WTC11 (cell line): ENCODE data around the gene UQCRC2.

Experiments used
- AFF4 ChIP-seq: sonication (generic); formaldehyde crosslinking; IDR thresholded peaks from 2 replicates; pipeline ENCODE4 v1.8.1; 2023; ENCODE audit warnings: mild to moderate bottlenecking, missing genetic modification reagents, borderline replicate concordance
- ATF1 ChIP-seq: sonication (generic); formaldehyde crosslinking; IDR thresholded peaks from 2 replicates; pipeline ENCODE4 v1.8.1; 2023; ENCODE audit warnings: mild to moderate bottlenecking, moderate library complexity, missing genetic modification reagents
- CREB1 ChIP-seq: sonication (generic); formaldehyde crosslinking; IDR thresholded peaks from 2 replicates; pipeline ENCODE4 v1.8.0; 2023; ENCODE audit warnings: mild to moderate bottlenecking, missing genetic modification reagents
- CTCF ChIP-seq: fragments of 200-600 bp; IDR thresholded peaks from 2 replicates; pipeline ENCODE4 v1.8.0; 2022; ENCODE audit warnings: antibody characterized with exemption
- E2F4 ChIP-seq: sonication (generic); formaldehyde crosslinking; IDR thresholded peaks from 2 replicates; pipeline ENCODE4 v1.8.1; 2022; ENCODE audit warnings: low read depth, mild to moderate bottlenecking, moderate library complexity, missing genetic modification reagents, borderline replicate concordance
- ETV6 ChIP-seq: sonication (generic); formaldehyde crosslinking; IDR thresholded peaks from 2 replicates; pipeline ENCODE4 v1.8.1; 2022; ENCODE audit warnings: mild to moderate bottlenecking, missing genetic modification reagents
- FOXJ3 ChIP-seq: sonication (generic); formaldehyde crosslinking; IDR thresholded peaks from 2 replicates; pipeline ENCODE4 v1.9.0; 2021; ENCODE audit warnings: missing genetic modification reagents, mild to moderate bottlenecking, borderline replicate concordance
- NR2C2 ChIP-seq: sonication (generic); formaldehyde crosslinking; IDR thresholded peaks from 2 replicates; pipeline ENCODE4 v1.8.0; 2022; ENCODE audit warnings: mild to moderate bottlenecking, missing genetic modification reagents
- SP1 ChIP-seq: sonication (generic); formaldehyde crosslinking; conservative IDR thresholded peaks from 2 replicates; pipeline ENCODE4 v1.8.1; 2022; ENCODE audit warnings: missing genetic modification reagents
- TEAD1 ChIP-seq: sonication (generic); formaldehyde crosslinking; IDR thresholded peaks from 2 replicates; pipeline ENCODE4 v1.8.0; 2022; ENCODE audit warnings: mild to moderate bottlenecking, missing genetic modification reagents
- USF2 ChIP-seq: sonication (generic); formaldehyde crosslinking; IDR thresholded peaks from 2 replicates; pipeline ENCODE4 v1.8.1; 2023; ENCODE audit warnings: mild to moderate bottlenecking, missing genetic modification reagents, moderate library complexity

GRCh38 chr16:22005746-22006145, 52.6 kb downstream of the UQCRC2 start:
- no peak for TF ChIP-seq USF2 (CRISPR knock-in tag)
- TF ChIP-seq E2F4 (CRISPR knock-in tag): no peak
- TF ChIP-seq ETV6 (CRISPR knock-in tag): no peak
- TF ChIP-seq FOXJ3 (CRISPR knock-in tag): no peak
- no peak for TF ChIP-seq CTCF
- no peak for TF ChIP-seq SP1 (CRISPR knock-in tag)
- no peak for TF ChIP-seq TEAD1 (CRISPR knock-in tag)
- no peak for TF ChIP-seq CREB1
- TF ChIP-seq ATF1: no peak
- TF ChIP-seq AFF4 (CRISPR knock-in tag): no peak
- no peak for TF ChIP-seq NR2C2 (CRISPR knock-in tag)
